ENCODE measurements around the gene DLST. TPM values are rescaled to one million over a fixed set of nuclear protein-coding genes. Genes with fewer than 3 reads are reported as not detected.

Gene DLST
- total and polyA plus RNA-seq, 3 experiments from 2014 or later = 8.8 to 161 (median 160) TPM

DNA sequence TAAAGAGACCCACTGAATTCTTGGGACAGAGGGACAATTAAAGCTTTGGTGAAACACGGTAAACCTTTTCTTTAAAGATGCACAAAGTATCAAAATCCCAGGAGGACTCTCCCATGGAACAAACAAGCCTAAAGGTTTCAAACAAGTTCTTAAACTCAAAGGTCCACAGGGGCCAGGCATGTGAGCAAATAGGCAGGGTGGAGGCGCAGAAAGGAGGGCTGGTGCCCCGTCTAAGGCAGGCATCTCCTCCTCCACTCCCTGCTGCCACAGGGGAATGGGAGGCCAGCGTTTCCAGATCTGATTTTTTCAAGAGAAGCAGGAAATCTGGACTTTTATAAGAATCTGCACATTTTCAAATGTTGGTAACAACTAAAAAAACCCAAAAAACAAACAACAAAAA lies 33.7 kb downstream of the DLST start:
- no peak overlapping the region for H3K4me3 ChIP-seq (ENCODE audit: low read length)
- H3K9me3 Mint-ChIP-seq = no peaks in the 10 kb centered on the region
- H3K27ac Mint-ChIP-seq = no peak overlapping the region
- CTCF ChIA-PET = interaction anchor here (0.9 kb wide), 1 partner anchor 54 kb away, joined by 6 read pairs; no protein-coding TSS in a partner anchor
- H3K27me3 Mint-ChIP-seq = no peaks in the 10 kb centered on the region
- H3K27me3 ChIP-seq (ENCODE audit: insufficient read depth, low read length, poor library complexity, severe bottlenecking) = no peaks in the 10 kb centered on the region
- no peak for DNase-seq
- H3K4me1 ChIP-seq (ENCODE audit: insufficient read depth, low read length) = no peaks in the 10 kb centered on the region
- no peaks in the 10 kb centered on the region for H3K9me3 ChIP-seq (ENCODE audit: low read length)
- H3K36me3 Mint-ChIP-seq = no peaks in the 10 kb centered on the region
- POLR2A ChIA-PET = no interaction called here
- no peaks in the 10 kb centered on the region for H3K36me3 ChIP-seq (ENCODE audit: insufficient read depth, low read length)
- no peak overlapping the region for H3K27ac ChIP-seq (ENCODE audit: low read depth, low read length)
- no peaks in the 10 kb centered on the region for H3K4me1 Mint-ChIP-seq
- H3K4me3 Mint-ChIP-seq = no peak overlapping the region

DNA sequence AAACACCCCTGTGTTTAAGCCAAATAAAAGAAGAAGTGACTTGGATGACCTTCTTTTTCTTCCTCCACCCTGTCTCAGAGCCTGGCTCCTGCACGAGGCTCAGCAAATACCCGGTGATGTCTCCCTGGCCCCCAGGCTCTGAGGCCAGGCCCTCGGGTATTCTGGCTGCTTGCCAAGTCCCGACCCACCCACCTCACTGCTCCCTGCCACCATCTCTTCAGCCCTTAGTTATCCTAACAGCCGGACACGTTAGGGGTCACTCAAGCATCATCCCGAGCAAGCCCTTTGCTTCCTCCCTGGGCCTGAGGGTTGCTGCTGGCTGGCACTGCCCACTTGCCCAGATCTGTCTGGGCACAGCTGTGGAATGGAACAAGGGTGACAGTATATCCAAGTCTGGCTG lies 34.1 kb downstream of the DLST start:
- ChIA-PET CTCF (interaction anchor here (1.8 kb wide), 1 partner anchor 55 kb away, joined by 6 read pairs; no protein-coding TSS in a partner anchor), POLR2A (no interaction called here)
- H3K4me1 ChIP-seq (ENCODE audit: insufficient read depth, low read length) = no peaks in the 10 kb centered on the region
- H3K27me3 Mint-ChIP-seq = no peaks in the 10 kb centered on the region
- no peaks in the 10 kb centered on the region for H3K9me3 Mint-ChIP-seq
- no peak overlapping the region for H3K27ac Mint-ChIP-seq
- H3K36me3 ChIP-seq (ENCODE audit: insufficient read depth, low read length) = no peaks in the 10 kb centered on the region
- no peak overlapping the region for H3K4me3 Mint-ChIP-seq
- no peak for DNase-seq
- no peaks in the 10 kb centered on the region for H3K36me3 Mint-ChIP-seq
- H3K9me3 ChIP-seq (ENCODE audit: low read length) = no peaks in the 10 kb centered on the region
- H3K27ac ChIP-seq (ENCODE audit: low read depth, low read length) = no peak overlapping the region
- no peaks in the 10 kb centered on the region for H3K27me3 ChIP-seq (ENCODE audit: insufficient read depth, low read length, poor library complexity, severe bottlenecking)
- no peak overlapping the region for H3K4me3 ChIP-seq (ENCODE audit: low read length)
- H3K4me1 Mint-ChIP-seq = no peaks in the 10 kb centered on the region

DNA sequence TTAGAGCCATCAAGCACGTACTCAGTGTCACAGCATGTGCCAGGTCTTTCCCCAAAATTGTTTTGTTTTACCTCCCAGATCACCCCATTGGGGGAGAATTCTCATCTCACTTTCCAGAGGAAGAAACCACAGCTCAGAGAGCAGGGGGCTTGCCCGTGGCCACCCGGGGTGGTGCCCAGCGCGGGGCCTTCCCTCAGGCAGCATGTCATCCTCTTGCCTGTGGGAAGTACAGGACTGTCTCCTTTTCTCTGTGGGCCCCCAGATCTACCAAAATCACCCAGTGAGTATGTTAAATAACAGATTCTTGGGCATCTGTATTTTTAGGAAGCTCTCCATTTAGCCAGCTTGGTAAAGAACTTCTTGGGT lies 35.4 kb downstream of the DLST start:
- no peak overlapping the region for H3K4me3 ChIP-seq (ENCODE audit: low read length)
- H3K4me3 Mint-ChIP-seq = no peak overlapping the region
- no peaks in the 10 kb centered on the region for H3K9me3 Mint-ChIP-seq
- peaks cover 0 to 1% of the 10 kb centered on the region in 2 donors for H3K27me3 Mint-ChIP-seq
- H3K27ac Mint-ChIP-seq = no peak overlapping the region
- no peaks in the 10 kb centered on the region for H3K36me3 ChIP-seq (ENCODE audit: insufficient read depth, low read length)
- no peaks in the 10 kb centered on the region for H3K9me3 ChIP-seq (ENCODE audit: low read length)
- no peaks in the 10 kb centered on the region for H3K4me1 ChIP-seq (ENCODE audit: insufficient read depth, low read length)
- ChIA-PET POLR2A (no interaction called here), CTCF (interaction anchor here (1.1 to 1.8 kb wide), 3 partner anchors 32 to 146 kb away, joined by 3 to 6 read pairs (median 3); no protein-coding TSS in a partner anchor)
- H3K27ac ChIP-seq (ENCODE audit: low read depth, low read length) = no peak overlapping the region
- no peak for DNase-seq
- no peaks in the 10 kb centered on the region for H3K36me3 Mint-ChIP-seq
- peaks cover 0 to under 1% (median 0%) of the 10 kb centered on the region in 3 donors for H3K4me1 Mint-ChIP-seq
- no peaks in the 10 kb centered on the region for H3K27me3 ChIP-seq (ENCODE audit: insufficient read depth, low read length, poor library complexity, severe bottlenecking)

DNA sequence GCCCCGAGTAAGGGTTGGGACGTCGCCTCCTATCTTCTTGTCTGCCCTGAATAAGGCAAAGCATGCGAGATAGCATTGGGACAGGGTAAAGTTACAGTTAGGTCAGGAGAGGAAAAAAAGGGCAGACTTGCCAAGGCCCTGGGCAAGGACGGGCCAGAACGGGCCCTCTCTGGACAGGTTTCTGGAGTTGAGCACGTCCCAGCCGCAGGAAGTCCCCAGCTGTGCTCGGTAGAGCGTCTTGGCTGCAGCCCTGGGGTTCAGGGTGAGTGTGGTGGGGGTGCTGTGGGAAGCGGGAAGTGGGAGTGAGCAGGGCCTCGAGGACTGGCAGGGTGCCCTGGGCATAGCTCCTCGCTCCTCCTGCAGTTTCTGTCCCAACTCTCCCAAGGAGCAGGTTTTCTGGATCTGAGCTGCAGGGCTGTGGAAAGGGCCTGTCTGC lies 35.9 kb downstream of the DLST start:
- Histone ChIP-seq H3K36me3 (ENCODE audit: insufficient read depth, low read length) (no peaks in the 10 kb centered on the region), H3K4me3 (ENCODE audit: low read length) (no peak overlapping the region), H3K4me1 (ENCODE audit: insufficient read depth, low read length) (no peaks in the 10 kb centered on the region), H3K27ac (ENCODE audit: low read depth, low read length) (no peak overlapping the region), H3K9me3 (ENCODE audit: low read length) (no peaks in the 10 kb centered on the region), H3K27me3 (ENCODE audit: insufficient read depth, low read length, poor library complexity, severe bottlenecking) (no peaks in the 10 kb centered on the region)
- H3K27ac Mint-ChIP-seq = no peak overlapping the region
- no peak overlapping the region for H3K4me3 Mint-ChIP-seq
- CTCF ChIA-PET = interaction anchor here (1.1 to 1.8 kb wide), 3 partner anchors 32 to 145 kb away, joined by 3 to 6 read pairs (median 3); no protein-coding TSS in a partner anchor
- no peaks in the 10 kb centered on the region for H3K36me3 Mint-ChIP-seq
- no peak for DNase-seq
- peaks cover 0 to 4% (median 1%) of the 10 kb centered on the region in 3 donors for H3K4me1 Mint-ChIP-seq
- POLR2A ChIA-PET = no interaction called here
- H3K27me3 Mint-ChIP-seq = peaks cover 0 to 4% of the 10 kb centered on the region in 2 donors
- H3K9me3 Mint-ChIP-seq = no peaks in the 10 kb centered on the region

DNA sequence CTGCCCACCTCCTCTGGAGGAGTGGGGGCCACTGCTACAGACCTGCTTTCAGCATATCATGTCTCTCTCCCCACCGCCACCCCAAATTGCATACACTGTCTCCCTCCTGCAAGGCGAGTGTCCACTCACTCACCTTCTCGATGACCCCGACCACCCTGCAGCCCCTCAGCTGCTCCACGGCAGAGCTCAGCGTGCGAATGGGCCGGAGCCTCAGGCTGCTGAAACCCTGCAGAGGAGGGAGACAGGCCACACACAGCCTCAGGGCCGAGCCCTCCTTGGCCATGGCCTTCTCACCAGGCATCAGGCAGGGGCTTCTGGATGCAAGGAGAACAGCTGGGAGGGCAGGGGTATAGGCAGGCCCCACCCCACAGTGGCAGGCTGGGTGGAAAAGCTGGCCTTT lies 36.7 kb downstream of the DLST start:
- Mint-ChIP-seq H3K36me3 (no peaks in the 10 kb centered on the region), H3K4me1 (peaks cover 0 to 8% (median 1%) of the 10 kb centered on the region in 3 donors), H3K4me3 (no peak overlapping the region), H3K27ac (no peak overlapping the region), H3K27me3 (peaks cover 0 to 5% of the 10 kb centered on the region in 2 donors), H3K9me3 (no peaks in the 10 kb centered on the region)
- no peaks in the 10 kb centered on the region for H3K36me3 ChIP-seq (ENCODE audit: insufficient read depth, low read length)
- no peak overlapping the region for H3K4me3 ChIP-seq (ENCODE audit: low read length)
- CTCF ChIA-PET = interaction anchor here (1.5 kb wide), 1 partner anchor 145 kb away, joined by 3 read pairs; no protein-coding TSS in a partner anchor
- no peak overlapping the region for H3K27ac ChIP-seq (ENCODE audit: low read depth, low read length)
- H3K4me1 ChIP-seq (ENCODE audit: insufficient read depth, low read length) = peaks cover under 1% of the 10 kb centered on the region
- H3K27me3 ChIP-seq (ENCODE audit: insufficient read depth, low read length, poor library complexity, severe bottlenecking) = no peaks in the 10 kb centered on the region
- no peaks in the 10 kb centered on the region for H3K9me3 ChIP-seq (ENCODE audit: low read length)
- no peak for DNase-seq
- POLR2A ChIA-PET = no interaction called here

DNA sequence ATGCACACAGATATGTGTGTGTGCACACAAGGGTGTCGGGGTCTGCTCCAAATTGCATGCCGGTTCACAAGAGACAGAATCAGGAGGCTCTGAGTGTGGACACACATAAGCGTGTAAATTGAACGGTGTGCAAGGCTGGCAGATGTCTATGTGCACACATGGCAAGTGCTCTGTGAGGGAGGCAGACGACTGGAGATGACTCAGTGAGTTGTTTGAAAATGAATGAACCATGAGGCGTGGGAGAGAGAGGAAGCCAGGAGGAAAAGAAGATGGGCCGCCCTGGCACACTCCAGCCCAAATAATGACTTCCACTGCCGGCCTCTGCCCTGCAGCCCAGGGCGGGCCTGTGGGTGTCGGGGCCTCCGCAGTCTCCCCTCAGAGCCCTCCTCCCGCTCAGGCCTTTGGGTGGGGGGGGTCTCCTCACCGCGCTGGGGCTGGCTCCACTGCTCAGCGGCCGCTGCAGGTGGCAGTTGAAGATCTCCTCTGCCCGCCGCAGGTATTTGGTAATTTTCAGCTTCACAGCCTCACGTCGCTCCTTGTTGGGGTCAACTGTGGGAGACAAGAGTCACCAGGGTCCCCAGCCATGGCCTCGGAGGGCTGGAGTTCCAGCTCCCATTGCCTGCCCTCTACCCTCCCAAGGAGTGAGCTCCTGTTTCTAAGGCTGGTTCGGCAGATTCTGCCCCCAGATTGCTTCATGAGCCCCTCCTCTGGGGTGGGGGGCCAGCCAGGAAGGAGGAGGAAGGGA lies 37.9 kb downstream of the DLST start:
- Histone ChIP-seq H3K4me1 (ENCODE audit: insufficient read depth, low read length) (peaks cover 5% of the 10 kb centered on the region), H3K36me3 (ENCODE audit: insufficient read depth, low read length) (no peaks in the 10 kb centered on the region), H3K27ac (ENCODE audit: low read depth, low read length) (no peak overlapping the region), H3K4me3 (ENCODE audit: low read length) (no peak overlapping the region), H3K27me3 (ENCODE audit: insufficient read depth, low read length, poor library complexity, severe bottlenecking) (no peaks in the 10 kb centered on the region), H3K9me3 (ENCODE audit: low read length) (no peaks in the 10 kb centered on the region)
- Mint-ChIP-seq H3K27ac (no peak overlapping the region), H3K9me3 (no peaks in the 10 kb centered on the region), H3K4me1 (peaks cover 0 to 13% (median 1%) of the 10 kb centered on the region in 3 donors), H3K4me3 (no peak overlapping the region), H3K27me3 (peaks cover 4 to 13% of the 10 kb centered on the region in 2 donors), H3K36me3 (peaks cover 0 to 5% (median 0%) of the 10 kb centered on the region in 3 donors)
- ChIA-PET CTCF (interaction anchor here (1.0 kb wide), 1 partner anchor 169 kb away, joined by 3 read pairs; no protein-coding TSS in a partner anchor), POLR2A (no interaction called here)
- no peak for DNase-seq

DNA sequence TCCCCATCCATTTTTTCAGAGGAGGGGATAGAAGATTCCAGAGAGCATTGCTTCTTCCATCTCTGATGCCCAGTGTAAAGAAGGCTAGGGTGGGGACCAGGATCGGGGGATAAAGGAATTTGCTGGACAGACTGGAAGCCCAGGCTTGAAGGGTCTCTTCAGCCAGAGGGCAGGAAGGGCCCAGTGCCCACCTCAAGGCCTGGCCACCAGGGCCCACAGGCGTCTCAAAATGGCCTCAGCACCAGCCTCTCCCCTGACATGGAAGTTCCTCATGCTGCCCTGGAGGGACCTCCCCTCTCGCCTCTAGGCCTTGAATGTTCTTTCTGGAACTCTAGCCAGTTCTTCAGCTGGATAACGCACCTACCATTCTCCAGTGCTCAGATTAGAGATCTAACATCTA lies 38.6 kb downstream of the DLST start:
- ChIA-PET POLR2A (no interaction called here), CTCF (interaction anchor here (1.0 kb wide), 1 partner anchor 168 kb away, joined by 3 read pairs; no protein-coding TSS in a partner anchor)
- no peak overlapping the region for H3K4me3 ChIP-seq (ENCODE audit: low read length)
- no peaks in the 10 kb centered on the region for H3K36me3 ChIP-seq (ENCODE audit: insufficient read depth, low read length)
- H3K4me1 Mint-ChIP-seq = peaks cover 0 to 13% (median 1%) of the 10 kb centered on the region in 3 donors
- H3K4me1 ChIP-seq (ENCODE audit: insufficient read depth, low read length) = peaks cover 5% of the 10 kb centered on the region
- H3K36me3 Mint-ChIP-seq = peaks cover 0 to 5% (median 0%) of the 10 kb centered on the region in 3 donors
- no peak for DNase-seq
- peaks cover 4 to 19% of the 10 kb centered on the region in 2 donors for H3K27me3 Mint-ChIP-seq
- H3K9me3 Mint-ChIP-seq = no peaks in the 10 kb centered on the region
- no peak overlapping the region for H3K27ac ChIP-seq (ENCODE audit: low read depth, low read length)
- no peaks in the 10 kb centered on the region for H3K9me3 ChIP-seq (ENCODE audit: low read length)
- H3K27me3 ChIP-seq (ENCODE audit: insufficient read depth, low read length, poor library complexity, severe bottlenecking) = no peaks in the 10 kb centered on the region
- H3K4me3 Mint-ChIP-seq = no peak overlapping the region
- H3K27ac Mint-ChIP-seq = no peak overlapping the region

DNA sequence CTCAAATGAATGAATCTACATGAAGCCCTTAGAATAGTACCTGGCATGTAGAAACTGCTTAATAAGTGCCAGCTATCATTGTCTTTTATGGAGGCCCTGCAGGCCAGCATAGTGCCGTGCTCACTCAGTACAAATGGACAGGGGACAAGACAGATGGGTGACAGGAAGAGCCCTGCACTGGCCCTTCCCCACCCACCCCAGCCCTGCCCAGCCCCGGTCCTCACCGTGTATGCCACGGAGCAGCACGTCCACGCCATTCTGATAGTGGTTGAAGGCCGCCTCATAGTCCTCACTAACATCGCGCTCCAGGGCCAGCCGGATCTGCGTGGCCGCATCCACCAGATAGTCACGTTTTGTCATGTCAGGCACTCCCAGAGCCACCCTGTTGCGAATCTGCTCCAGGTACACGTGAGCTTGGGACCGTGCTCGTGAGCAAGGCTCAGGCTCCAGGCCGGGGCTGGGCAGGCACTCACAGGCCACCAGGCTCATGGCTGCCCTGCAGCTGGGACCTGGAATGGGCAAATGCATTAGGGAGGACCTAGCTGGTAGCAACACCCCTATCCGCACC lies 39.4 kb downstream of the DLST start:
- DNase-seq = no peak
- peaks cover 0 to 5% (median 0%) of the 10 kb centered on the region in 3 donors for H3K36me3 Mint-ChIP-seq
- no peaks in the 10 kb centered on the region for H3K27me3 ChIP-seq (ENCODE audit: insufficient read depth, low read length, poor library complexity, severe bottlenecking)
- H3K27ac Mint-ChIP-seq = no peak overlapping the region
- no peak overlapping the region for H3K4me3 Mint-ChIP-seq
- peaks cover 0 to 13% (median 1%) of the 10 kb centered on the region in 3 donors for H3K4me1 Mint-ChIP-seq
- peaks cover 5% of the 10 kb centered on the region for H3K4me1 ChIP-seq (ENCODE audit: insufficient read depth, low read length)
- no peaks in the 10 kb centered on the region for H3K9me3 ChIP-seq (ENCODE audit: low read length)
- no peak overlapping the region for H3K4me3 ChIP-seq (ENCODE audit: low read length)
- H3K36me3 ChIP-seq (ENCODE audit: insufficient read depth, low read length) = no peaks in the 10 kb centered on the region
- H3K27me3 Mint-ChIP-seq = peaks cover 4 to 20% of the 10 kb centered on the region in 2 donors
- ChIA-PET POLR2A (interaction anchor here (0.6 kb wide), 1 partner anchor 202 kb away, joined by 3 read pairs; no protein-coding TSS in a partner anchor), CTCF (interaction anchor here (1.0 to 3.1 kb wide), 5 partner anchors 10 to 168 kb away, joined by 3 to 13 read pairs (median 8); no protein-coding TSS in a partner anchor)
- H3K27ac ChIP-seq (ENCODE audit: low read depth, low read length) = no peak overlapping the region
- peaks cover 0 to 3% (median 0%) of the 10 kb centered on the region in 5 donors for H3K9me3 Mint-ChIP-seq
